HUDEP-2 (cell line): Measurements from ENCODE around the gene HDAC8.
A peak's percentile ranks its signal among the peaks of the same experiment; 100 is the strongest.
"Not testable (repeated sequence)": the region's sequence is repeated elsewhere in the genome, so short reads cannot be mapped to it uniquely, and the experiment has no call there.

Experiments
- DNase-seq, 76 experiments: peaks; one replicate each; lab custom pipeline; 2025; ENCODE audit not compliant: unreplicated experiment in 76 of 76; lab: John Stamatoyannopoulos, UW

The HDAC8 gene

GRCh38 chrX:72572248-72573157 lies at the start of gene HDAC8:
Gene HDAC8 (minus strand): TSS chrX:72572843. CDS start chrX:72572761, 82 bp downstream.
- DNase-seq, result peak in 71 of 76 experiments; percentile 0 to 66 (median 29)

GRCh38 chrX:72621625-72622485 lies 49.2 kb upstream of the HDAC8 start:
- DNase-seq, result no peak

GRCh38 chrX:72621163-72621562 lies 48.5 kb upstream of the HDAC8 start:
- no peak for DNase-seq

- peak in 3 of 76 experiments; percentile 0 to 3 (median 0) for DNase-seq
Measured at GRCh38 chrX:72620550-72621145, 48.0 kb upstream of the HDAC8 start.

- DNase-seq, result peak in 1 of 76 experiments; percentile 0
Measured at GRCh38 chrX:72609313-72609712, 36.7 kb upstream of the HDAC8 start.

- no peak for DNase-seq
Measured at GRCh38 chrX:72604705-72605104, 32.1 kb upstream of the HDAC8 start.

- DNase-seq, result no peak
Measured at GRCh38 chrX:72604112-72604511, 31.5 kb upstream of the HDAC8 start.

GRCh38 chrX:72591038-72591437 lies 18.4 kb upstream of the HDAC8 start:
- not testable (repeated sequence) for DNase-seq

- peak in 1 of 76 experiments; percentile 1 for DNase-seq
Measured at GRCh38 chrX:72584163-72584562, 11.5 kb upstream of the HDAC8 start.

GRCh38 chrX:72576141-72576894 lies 3.7 kb upstream of the HDAC8 start:
- DNase-seq, result no peak

GRCh38 chrX:72573158-72573511 lies 492 bp upstream of the HDAC8 start:
- peak in 1 of 76 experiments; percentile 5 for DNase-seq

- no peak for DNase-seq
Measured at GRCh38 chrX:72569786-72570185, 2.9 kb downstream of the HDAC8 start.

- DNase-seq, result no peak
Measured at GRCh38 chrX:72568406-72569092, 4.1 kb downstream of the HDAC8 start.

GRCh38 chrX:72566448-72566847 lies 6.2 kb downstream of the HDAC8 start:
- DNase-seq, result no peak

GRCh38 chrX:72559655-72560054 lies 13.0 kb downstream of the HDAC8 start:
- not testable (repeated sequence) for DNase-seq

GRCh38 chrX:72554448-72555140 lies 18.0 kb downstream of the HDAC8 start:
- no peak for DNase-seq

GRCh38 chrX:72552443-72552842 lies 20.2 kb downstream of the HDAC8 start:
- DNase-seq, result not testable (repeated sequence)

GRCh38 chrX:72545990-72546389 lies 26.7 kb downstream of the HDAC8 start:
- no peak for DNase-seq

GRCh38 chrX:72540318-72540717 lies 32.3 kb downstream of the HDAC8 start:
- DNase-seq, result peak in 3 of 76 experiments; percentile 0 to 3 (median 1)
